ENCODE data around the gene KIAA1671.

KIAA1671 gene

GRCh38 chr22:24962094-24962493, 9.6 kb downstream of the KIAA1671 start:
- no peak for DNase-seq
- Histone ChIP-seq H3K27ac (no peak overlapping the region), H3K27me3 (replicated peaks) (no peaks in the 10 kb centered on the region), H3K4me3 (ENCODE audit: low read depth, low read length) (no peak overlapping the region), H3K36me3 (replicated peaks) (no peaks in the 10 kb centered on the region)
- in situ Hi-C loops (cut with HindIII; ENCODE audit: low pct_ligation_motif_present, low sequenced_read_pairs), result no loop called here
- no peak for TF ChIP-seq CTCF (IDR thresholded peaks at IDR 0.05; ENCODE audit: low read depth, low read length, missing control alignments)

GRCh38 chr22:24962835-24963234, 10.3 kb downstream of the KIAA1671 start:
- Histone ChIP-seq H3K36me3 (replicated peaks) (no peaks in the 10 kb centered on the region), H3K27ac (no peak overlapping the region), H3K4me3 (ENCODE audit: low read depth, low read length) (no peak overlapping the region), H3K27me3 (replicated peaks) (no peaks in the 10 kb centered on the region)
- in situ Hi-C loops (cut with HindIII; ENCODE audit: low pct_ligation_motif_present, low sequenced_read_pairs), result no loop called here
- DNase-seq, result no peak
- no peak for TF ChIP-seq CTCF (IDR thresholded peaks at IDR 0.05; ENCODE audit: low read depth, low read length, missing control alignments)

- Histone ChIP-seq H3K27ac (no peak overlapping the region), H3K27me3 (replicated peaks) (no peaks in the 10 kb centered on the region), H3K4me3 (ENCODE audit: low read depth, low read length) (no peak overlapping the region), H3K36me3 (replicated peaks) (no peaks in the 10 kb centered on the region)
- DNase-seq, result no peak
- no peak for TF ChIP-seq CTCF (IDR thresholded peaks at IDR 0.05; ENCODE audit: low read depth, low read length, missing control alignments)
- in situ Hi-C loops (cut with HindIII; ENCODE audit: low pct_ligation_motif_present, low sequenced_read_pairs), result no loop called here
Observed at GRCh38 chr22:24964441-24964840, 11.9 kb downstream of the KIAA1671 start.

- in situ Hi-C loops (cut with HindIII; ENCODE audit: low pct_ligation_motif_present, low sequenced_read_pairs), result no loop called here
- no peak for DNase-seq
- H3K27me3 ChIP-seq (replicated peaks), result no peaks in the 10 kb centered on the region
Observed at GRCh38 chr22:24965822-24966626, 13.5 kb downstream of the KIAA1671 start.

GRCh38 chr22:24968066-24968561, 15.6 kb downstream of the KIAA1671 start:
- in situ Hi-C loops (cut with HindIII; ENCODE audit: low pct_ligation_motif_present, low sequenced_read_pairs), result no loop called here
- no peaks in the 10 kb centered on the region for H3K27me3 ChIP-seq (replicated peaks)
- DNase-seq, result no peak
- no peak for TF ChIP-seq CTCF (IDR thresholded peaks at IDR 0.05; ENCODE audit: low read depth, low read length, missing control alignments)
- no peak overlapping the region for H3K27ac ChIP-seq
- H3K36me3 ChIP-seq (replicated peaks), result no peaks in the 10 kb centered on the region
- H3K4me3 ChIP-seq (ENCODE audit: low read depth, low read length), result no peak overlapping the region

More at GRCh38 chr22:24965822-24966626, 13.5 kb downstream of the KIAA1671 start:
- H3K27ac ChIP-seq, result no peak overlapping the region
- H3K36me3 ChIP-seq (replicated peaks), result no peaks in the 10 kb centered on the region
- no peak overlapping the region for H3K4me3 ChIP-seq (ENCODE audit: low read depth, low read length)
- TF ChIP-seq CTCF (IDR thresholded peaks at IDR 0.05; ENCODE audit: low read depth, low read length, missing control alignments), result no peak

All from brain microvascular endothelial cell (primary cell).